H9 (cell line): ENCODE results near the gene CTPS2. TPM values are rescaled to one million over a fixed set of nuclear protein-coding genes. Genes with fewer than 3 reads are reported as not detected.

Source experiments
- DNase-seq: peaks from one replicate; pipeline ENCODE4 v3.0.0-alpha.2; 2017
- H2AFZ ChIP-seq: one replicate; pipeline ENCODE4 v1.6.1; 2013; ENCODE audit warnings: mild to moderate bottlenecking, low read length, control low read depth, moderate library complexity
- H2AK5ac ChIP-seq: 2 replicates; pipeline ENCODE4 v1.6.1; 2013; ENCODE audit warnings: low read length, control low read depth, mixed read lengths; ENCODE audit not compliant: insufficient read length
- H2BK120ac ChIP-seq: one replicate; pipeline ENCODE4 v1.6.1; 2013; ENCODE audit warnings: low read depth, mild to moderate bottlenecking, low read length, control low read depth, inconsistent platforms; ENCODE audit not compliant: poor library complexity, severe bottlenecking
- H2BK12ac ChIP-seq: 2 replicates; pipeline ENCODE4 v1.6.1; 2013; ENCODE audit warnings: low read length, control low read depth, mixed read lengths, low read depth; ENCODE audit not compliant: insufficient read length
- H2BK15ac ChIP-seq: 2 replicates; pipeline ENCODE4 v1.6.1; 2013; ENCODE audit warnings: low read depth, low read length, control low read depth
- H2BK20ac ChIP-seq: one replicate; pipeline ENCODE4 v1.6.1; 2013; ENCODE audit warnings: low read depth, mild to moderate bottlenecking, low read length, control low read depth, inconsistent platforms; ENCODE audit not compliant: poor library complexity, severe bottlenecking
- H2BK5ac ChIP-seq: 2 replicates; pipeline ENCODE4 v1.6.1; 2013; ENCODE audit warnings: low read length, control low read depth, mixed read lengths; ENCODE audit not compliant: insufficient read length
- H3K14ac ChIP-seq: 2 replicates; pipeline ENCODE4 v1.6.1; 2013; ENCODE audit warnings: low read length, control low read depth; ENCODE audit not compliant: insufficient read depth
- H3K18ac ChIP-seq: 2 replicates; pipeline ENCODE4 v1.6.1; 2013; ENCODE audit warnings: low read depth, mild to moderate bottlenecking, mixed read lengths, low read length, control low read depth; ENCODE audit not compliant: insufficient read length
- H3K23ac ChIP-seq: 2 replicates; pipeline ENCODE4 v1.6.1; 2013; ENCODE audit warnings: low read length, control low read depth, mixed read lengths, low read depth; ENCODE audit not compliant: insufficient read length
- H3K23me2 ChIP-seq: 2 replicates; pipeline ENCODE4 v1.6.1; 2013; ENCODE audit warnings: low read depth, mild to moderate bottlenecking, mixed read lengths, low read length, control low read depth; ENCODE audit not compliant: insufficient read length, poor library complexity, severe bottlenecking
- H3K27ac ChIP-seq: 2 replicates; pipeline ENCODE4 v1.5.1; 2013; ENCODE audit warnings: low read length, control low read depth, mixed read lengths, low read depth; ENCODE audit not compliant: insufficient read length
- H3K27me3 ChIP-seq: 2 replicates; pipeline ENCODE4 v1.6.1; 2013; ENCODE audit warnings: low read length, control low read depth, inconsistent platforms; ENCODE audit not compliant: insufficient read depth
- H3K4ac ChIP-seq: 2 replicates; pipeline ENCODE4 v1.6.1; 2013; ENCODE audit warnings: low read depth, mild to moderate bottlenecking, control low read depth, inconsistent platforms, low read length, moderate library complexity
- H3K4me1 ChIP-seq: 2 replicates; pipeline ENCODE4 v1.6.1; 2013; ENCODE audit warnings: low read length, control low read depth, inconsistent platforms; ENCODE audit not compliant: insufficient read depth
- H3K4me2 ChIP-seq: 2 replicates; pipeline ENCODE4 v1.6.1; 2013; ENCODE audit warnings: low read length, control low read depth, mixed read lengths; ENCODE audit not compliant: insufficient read length, insufficient read depth
- H3K56ac ChIP-seq: 2 replicates; pipeline ENCODE4 v1.6.1; 2013; ENCODE audit warnings: low read depth, mild to moderate bottlenecking, mixed read lengths, low read length, control low read depth; ENCODE audit not compliant: insufficient read length
- H3K79me1 ChIP-seq: 2 replicates; pipeline ENCODE4 v1.6.1; 2013; ENCODE audit warnings: low read depth, mild to moderate bottlenecking, moderate library complexity, low read length, control low read depth, inconsistent platforms; ENCODE audit not compliant: insufficient read depth, poor library complexity, severe bottlenecking
- H3K79me2 ChIP-seq: 2 replicates; pipeline ENCODE4 v1.6.1; 2013; ENCODE audit warnings: low read length, control low read depth, inconsistent platforms; ENCODE audit not compliant: insufficient read depth
- H3K9ac ChIP-seq: 2 replicates; pipeline ENCODE4 v1.6.1; 2013; ENCODE audit warnings: low read length, control low read depth, mixed read lengths; ENCODE audit not compliant: insufficient read length; ENCODE audit errors: extremely low read depth
- H3K9me3 ChIP-seq: one replicate; pipeline ENCODE4 v1.6.1; 2013; ENCODE audit warnings: low read depth, low read length, inconsistent platforms; ENCODE audit not compliant: control insufficient read depth
- H3T11ph ChIP-seq: one replicate; pipeline ENCODE4 v1.6.1; 2013; ENCODE audit warnings: mild to moderate bottlenecking, low read length, control low read depth, inconsistent platforms
- H4K20me1 ChIP-seq: one replicate; pipeline ENCODE4 v1.6.1; 2013; ENCODE audit not compliant: control insufficient read depth, insufficient read length, insufficient read depth
- H4K5ac ChIP-seq: 2 replicates; pipeline ENCODE4 v1.6.1; 2013; ENCODE audit warnings: low read depth, mild to moderate bottlenecking, mixed read lengths, low read length, control low read depth; ENCODE audit not compliant: insufficient read length
- H4K8ac ChIP-seq: replicated peaks from 2 replicates; pipeline ENCODE4 v1.6.1; 2013; ENCODE audit warnings: low read length, control low read depth, mixed read lengths, low read depth; ENCODE audit not compliant: insufficient read length
- H4K91ac ChIP-seq: 2 replicates; pipeline ENCODE4 v1.6.1; 2013; ENCODE audit warnings: low read depth, mild to moderate bottlenecking, moderate library complexity, mixed read lengths, low read length, control low read depth; ENCODE audit not compliant: insufficient read length
- H3K27ac Mint-ChIP-seq, 3 experiments: 2 replicates in 2 of 3; 3 replicates in 1 of 3; pipeline ENCODE4 v1.8.0; 2020 to 2021; ENCODE audit warnings: mixed read lengths in 3 of 3, mild to moderate bottlenecking in 1 of 3, moderate library complexity in 1 of 3
- H3K27me3 Mint-ChIP-seq: 2 replicates; pipeline ENCODE4 v1.8.0; 2021; ENCODE audit warnings: low read depth, mild to moderate bottlenecking, moderate library complexity, mixed read lengths
- H3K36me3 Mint-ChIP-seq, 3 experiments: 2 replicates in 2 of 3; 3 replicates in 1 of 3; pipeline ENCODE4 v1.8.0; 2020 to 2021; ENCODE audit warnings: low read depth in 3 of 3, mixed read lengths in 3 of 3; ENCODE audit not compliant: insufficient read depth in 1 of 3
- H3K4me1 Mint-ChIP-seq, 2 experiments: 2 replicates each; pipeline ENCODE4 v1.8.0; 2020; ENCODE audit warnings: mixed read lengths in 2 of 2
- H3K4me3 Mint-ChIP-seq, 2 experiments: 2 replicates in 1 of 2; 3 replicates in 1 of 2; pipeline ENCODE4 v1.8.0; 2020 to 2021; ENCODE audit warnings: mild to moderate bottlenecking in 2 of 2, mixed read lengths in 2 of 2, moderate library complexity in 1 of 2
- H3K9me3 Mint-ChIP-seq, 2 experiments: 2 replicates in 1 of 2; 3 replicates in 1 of 2; pipeline ENCODE4 v1.8.0; 2020; ENCODE audit warnings: mild to moderate bottlenecking in 2 of 2, mixed read lengths in 2 of 2, moderate library complexity in 1 of 2
- CTCF ChIP-seq: fragments of 200-600 bp; sonication (generic); conservative IDR thresholded peaks from 3 replicates; pipeline ENCODE4 v1.8.0; 2021; ENCODE audit warnings: antibody characterized with exemption, mild to moderate bottlenecking
- WGBS: extraction: QIAGEN DNeasy Blood & Tissue Kit; methylation state at CpG from one replicate; pipeline ENCODE4 v1.1.7; 2013; ENCODE audit warnings: missing lambda C conversion rate, low lambda C conversion rate, mixed read lengths; ENCODE audit not compliant: insufficient read length; ENCODE audit errors: extremely low coverage; 5-methylcytosine and 5-hydroxymethylcytosine counted together
- total RNA-seq: library from RNA; stranded (reverse); gene quantifications from 2 replicates; pipeline ENCODE4 v1.2.1, GENCODE V29; 2021

The CTPS2 gene
- total RNA-seq, 1 experiment from 2014 or later = 69.7 TPM

GRCh38 chrX:16750136-16750535 lies 37.7 kb upstream of the CTPS2 start:
- DNase-seq = no peak
- no peak overlapping the region for H3T11ph ChIP-seq
- no peak overlapping the region for H3K18ac ChIP-seq
- no peaks in the 10 kb centered on the region for H3K79me1 ChIP-seq
- H3K4me1 Mint-ChIP-seq = peaks cover 6 to 13% of the 10 kb centered on the region in 2 experiments
- no peak overlapping the region for H3K56ac ChIP-seq
- no peak overlapping the region for H3K23ac ChIP-seq
- H4K91ac ChIP-seq = no peak overlapping the region
- peaks cover 45 to 85% (median 79%) of the 10 kb centered on the region in 3 experiments; a peak in 6 of 7 replicates for H3K36me3 Mint-ChIP-seq
- H2BK12ac ChIP-seq = no peak overlapping the region
- no peak overlapping the region for H2BK120ac ChIP-seq
- H3K27ac Mint-ChIP-seq = no peak overlapping the region
- no peak overlapping the region for H2AFZ ChIP-seq
- no peaks in the 10 kb centered on the region for H3K27me3 Mint-ChIP-seq
- H3K23me2 ChIP-seq = no peaks in the 10 kb centered on the region
- no peak overlapping the region for H2BK20ac ChIP-seq
- no peak overlapping the region for H2AK5ac ChIP-seq
- H2BK5ac ChIP-seq = no peak overlapping the region
- H3K9me3 Mint-ChIP-seq = no peaks in the 10 kb centered on the region
- no peak overlapping the region for H2BK15ac ChIP-seq
- H3K9me3 ChIP-seq = no peaks in the 10 kb centered on the region
- no peak overlapping the region for H4K8ac ChIP-seq
- H3K4ac ChIP-seq = no peak overlapping the region
- no peak overlapping the region for H3K4me2 ChIP-seq
- no peak overlapping the region for H3K4me3 Mint-ChIP-seq
- no peaks in the 10 kb centered on the region for H3K79me2 ChIP-seq
- H3K9ac ChIP-seq = no peak overlapping the region
- no peaks in the 10 kb centered on the region for H4K20me1 ChIP-seq
- H4K5ac ChIP-seq = no peak overlapping the region
- TF ChIP-seq CTCF = no peak
- H3K14ac ChIP-seq = no peak overlapping the region
- WGBS = no CpG with 5 or more reads among the region's 7 CpGs
- H3K27me3 ChIP-seq = no peaks in the 10 kb centered on the region
- H3K4me1 ChIP-seq = no peaks in the 10 kb centered on the region
- no peak overlapping the region for H3K27ac ChIP-seq
